Activated CD4-positive, alpha-beta memory T cell treated with anti-CD3 and anti-CD28 coated beads, Interleukin-2, amount 10 ng/mL, durations not matched to agents 7 days and 5 days (primary cell): ENCODE data around the gene KLHL26. TPM values are rescaled to one million over a fixed set of nuclear protein-coding genes. Genes with fewer than 3 reads are reported as not detected.
"Not testable (repeated sequence)": the region's sequence is repeated elsewhere in the genome, so short reads cannot be mapped to it uniquely, and the experiment has no call there.

Experiments
- CTCF ChIA-PET: fragments of 350-600 bp; sonication (Branson Sonifier 250); formaldehyde crosslinking; loops from one replicate; lab custom pipeline; 2021; ENCODE audit warnings: antibody characterized with exemption, inconsistent platforms; lab: Charles Lee
- POLR2A ChIA-PET: fragments of 350-600 bp; sonication (Branson Sonifier 250); formaldehyde crosslinking; loops from one replicate; lab custom pipeline; 2021; ENCODE audit warnings: antibody characterized with exemption; lab: Charles Lee
- DNase-seq: peaks from one replicate; pipeline ENCODE4 v3.0.0-alpha.2; 2020
- H3K27ac Mint-ChIP-seq: one replicate; pipeline ENCODE4 v1.8.0; 2021; ENCODE audit warnings: mild to moderate bottlenecking, mixed read lengths
- H3K27me3 Mint-ChIP-seq: one replicate; pipeline ENCODE4 v1.8.0; 2021; ENCODE audit warnings: mixed read lengths
- H3K36me3 Mint-ChIP-seq: one replicate; pipeline ENCODE4 v1.8.0; 2021; ENCODE audit warnings: low read depth, mixed read lengths
- H3K4me1 Mint-ChIP-seq: one replicate; pipeline ENCODE4 v1.8.0; 2021; ENCODE audit warnings: mixed read lengths
- H3K4me3 Mint-ChIP-seq: one replicate; pipeline ENCODE4 v1.8.0; 2021; ENCODE audit warnings: mild to moderate bottlenecking, mixed read lengths
- H3K9me3 Mint-ChIP-seq: one replicate; pipeline ENCODE4 v1.8.0; 2021; ENCODE audit warnings: mixed read lengths
- total RNA-seq, 2 experiments: library from RNA; stranded (reverse); gene quantifications; one replicate each; pipeline ENCODE4 v1.2.3, GENCODE V29; 2021

KLHL26 gene
- total RNA-seq, 2 experiments from 2014 or later, result 10.8 to 11.0 TPM

DNA sequence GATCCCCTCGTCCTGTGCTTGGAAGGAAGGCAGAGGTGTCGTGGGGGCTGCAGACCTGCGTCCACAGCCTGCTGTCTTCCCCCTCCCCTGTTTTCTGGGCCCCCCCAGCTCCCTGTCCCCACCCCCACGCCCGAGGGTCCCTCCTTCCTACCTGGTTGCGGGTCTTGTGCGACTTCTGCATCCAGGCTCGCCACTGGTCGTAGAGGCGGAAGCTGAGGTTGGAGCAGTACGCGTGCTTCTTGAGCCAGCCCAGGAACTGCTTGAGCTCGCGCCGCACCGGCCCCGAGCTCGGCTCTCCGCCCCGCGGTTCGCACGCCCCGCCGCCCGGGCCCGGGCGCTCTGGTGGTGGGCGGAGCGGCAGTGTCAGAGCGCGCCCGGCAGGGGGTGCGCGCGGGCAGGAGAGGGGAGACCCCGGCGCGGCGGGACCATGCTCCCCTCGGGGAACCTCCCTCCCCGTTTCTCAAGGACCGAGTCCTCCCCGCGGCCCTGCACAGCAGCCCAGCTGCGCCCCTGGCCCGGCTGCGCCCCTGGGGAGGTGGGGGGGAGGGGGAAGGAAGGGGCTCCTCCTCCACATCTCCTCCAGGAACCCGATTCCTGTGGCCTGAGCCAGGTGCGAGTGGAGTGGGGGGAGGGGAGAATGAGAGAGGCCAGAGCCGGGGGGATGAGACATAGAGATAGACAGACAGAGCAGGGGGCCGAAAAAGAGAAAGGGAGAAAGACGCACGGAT, 42.6 kb upstream of the KLHL26 start:
- no peaks in the 10 kb centered on the region for H3K9me3 Mint-ChIP-seq

DNA sequence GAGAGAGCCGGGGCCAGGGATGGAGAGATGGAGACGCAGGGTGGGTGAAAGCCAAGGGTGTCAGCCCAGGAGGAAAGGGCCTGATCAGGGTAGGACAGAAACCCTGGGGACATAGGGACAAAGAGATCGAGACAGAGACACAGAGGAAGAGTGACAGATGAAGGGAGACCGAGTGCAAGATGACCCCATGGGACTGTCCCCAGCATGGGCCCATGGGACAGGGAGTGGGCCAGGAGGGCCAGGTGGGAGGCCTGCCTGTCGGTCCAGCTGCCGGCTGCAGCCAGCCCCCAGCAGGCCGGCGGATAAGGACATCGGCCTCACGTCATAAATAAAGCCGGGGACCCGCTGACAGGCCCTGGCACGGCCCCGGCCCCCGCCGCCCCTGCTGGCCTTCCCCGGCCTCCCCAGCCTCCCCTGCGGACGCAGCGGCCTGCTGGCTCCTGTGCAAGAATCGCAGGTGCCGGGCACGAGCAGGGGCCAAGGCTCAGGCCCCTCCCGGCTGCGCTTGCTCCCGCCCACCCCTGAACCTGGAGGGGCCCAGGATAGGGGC, 41.9 kb upstream of the KLHL26 start:
- Mint-ChIP-seq H3K9me3 (no peaks in the 10 kb centered on the region), H3K4me3 (no peak overlapping the region), H3K4me1 (peaks cover 21% of the 10 kb centered on the region), H3K27me3 (peaks cover 7% of the 10 kb centered on the region), H3K36me3 (peaks cover 10% of the 10 kb centered on the region), H3K27ac (no peak overlapping the region)
- CTCF ChIA-PET, result interaction anchor here (0.6 to 2.1 kb wide), 5 partner anchors 56 to 324 kb away, joined by 3 to 14 read pairs (median 5); partner anchors contain the start of genes COPE and DDX49
- POLR2A ChIA-PET, result no interaction called here
- DNase-seq, result no peak

More for the DNA sequence above, 42.6 kb upstream of the KLHL26 start:
- H3K27ac Mint-ChIP-seq, result no peak overlapping the region
- no peak overlapping the region for H3K4me3 Mint-ChIP-seq
- peaks cover 14% of the 10 kb centered on the region for H3K36me3 Mint-ChIP-seq
- ChIA-PET POLR2A (interaction anchor here (0.8 to 4.0 kb wide), 4 partner anchors 9 to 73 kb away, joined by 3 to 15 read pairs (median 4); partner anchors contain the start of gene UBA52), CTCF (interaction anchor here (0.6 to 2.1 kb wide), 15 partner anchors 9 to 325 kb away, joined by 3 to 14 read pairs (median 4); partner anchors contain the start of genes COPE, DDX49, ELL and KXD1)
- DNase-seq, result peak; percentile 69
- peaks cover 7% of the 10 kb centered on the region for H3K27me3 Mint-ChIP-seq
- H3K4me1 Mint-ChIP-seq, result peaks cover 25% of the 10 kb centered on the region

- ChIA-PET CTCF (interaction anchor here (0.6 kb wide), 2 partner anchors 57 to 248 kb away, joined by 3 to 6 read pairs; no protein-coding TSS in a partner anchor), POLR2A (no interaction called here)
- Mint-ChIP-seq H3K36me3 (peaks cover 7% of the 10 kb centered on the region), H3K27ac (no peak overlapping the region), H3K27me3 (peaks cover 7% of the 10 kb centered on the region), H3K9me3 (no peaks in the 10 kb centered on the region), H3K4me3 (no peak overlapping the region), H3K4me1 (peaks cover 17% of the 10 kb centered on the region)
- DNase-seq, result no peak
Measured at GRCh38 chr19:18595475-18595874, 41.4 kb upstream of the KLHL26 start.

DNA sequence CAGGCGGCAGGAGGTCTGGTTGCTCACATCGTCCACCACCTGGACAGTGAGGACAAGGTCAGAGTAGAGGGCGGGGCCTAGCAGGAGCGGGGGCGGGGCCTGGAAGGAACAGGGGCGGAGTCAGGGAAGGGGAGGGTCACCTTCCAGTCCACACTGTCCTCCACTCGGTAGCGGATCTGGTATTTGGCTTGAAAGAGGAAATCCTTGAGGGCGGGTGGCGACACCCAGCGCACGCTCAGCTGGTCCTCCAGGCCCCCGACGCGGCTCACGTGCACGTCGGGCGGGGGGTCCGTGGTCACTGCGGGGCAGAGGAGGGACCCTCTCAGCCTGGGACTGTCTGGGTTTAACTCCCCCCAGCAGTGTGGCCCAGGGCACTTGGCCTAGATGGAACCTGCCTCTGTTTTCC, 40.1 kb upstream of the KLHL26 start:
- ChIA-PET POLR2A (interaction anchor here (1.4 kb wide), 1 partner anchor 11 kb away, joined by 5 read pairs; no protein-coding TSS in a partner anchor), CTCF (no interaction called here)
- Mint-ChIP-seq H3K27ac (no peak overlapping the region), H3K27me3 (peaks cover 9% of the 10 kb centered on the region), H3K4me1 (peaks cover 12% of the 10 kb centered on the region), H3K36me3 (no peaks in the 10 kb centered on the region), H3K9me3 (no peaks in the 10 kb centered on the region), H3K4me3 (no peak overlapping the region)
- DNase-seq, result no peak

GRCh38 chr19:18597809-18598660, 38.8 kb upstream of the KLHL26 start:
- no peak overlapping the region for H3K4me3 Mint-ChIP-seq
- CTCF ChIA-PET, result no interaction called here
- no peak for DNase-seq
- POLR2A ChIA-PET, result no interaction called here
- no peaks in the 10 kb centered on the region for H3K9me3 Mint-ChIP-seq
- H3K27me3 Mint-ChIP-seq, result peaks cover 19% of the 10 kb centered on the region
- peaks cover 12% of the 10 kb centered on the region for H3K4me1 Mint-ChIP-seq
- H3K36me3 Mint-ChIP-seq, result no peaks in the 10 kb centered on the region
- H3K27ac Mint-ChIP-seq, result no peak overlapping the region

DNA sequence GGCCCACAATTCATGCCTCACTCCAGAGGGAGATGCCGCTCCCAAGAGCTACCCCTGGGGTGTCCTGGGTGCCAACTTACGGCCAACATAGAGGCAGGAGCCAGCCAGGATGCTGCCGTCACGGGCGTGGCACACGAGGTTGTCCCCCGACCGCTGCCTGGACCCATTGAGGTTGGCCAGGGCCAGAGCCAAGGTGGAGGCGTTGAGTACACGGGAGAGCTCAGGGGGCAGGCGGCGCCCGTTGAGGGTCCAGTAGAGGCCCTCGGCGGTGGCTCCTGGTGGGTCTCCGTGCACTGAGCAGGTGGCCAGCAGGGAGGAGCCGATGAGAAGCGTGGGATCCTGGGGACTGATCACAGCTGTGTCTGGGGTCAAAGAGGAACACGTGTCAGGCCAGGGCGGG, 37.3 kb upstream of the KLHL26 start:
- no peak for DNase-seq
- POLR2A ChIA-PET, result no interaction called here
- peaks cover 9% of the 10 kb centered on the region for H3K4me1 Mint-ChIP-seq
- H3K27me3 Mint-ChIP-seq, result peaks cover 28% of the 10 kb centered on the region
- H3K4me3 Mint-ChIP-seq, result no peak overlapping the region
- no peaks in the 10 kb centered on the region for H3K36me3 Mint-ChIP-seq
- H3K27ac Mint-ChIP-seq, result no peak overlapping the region
- no peaks in the 10 kb centered on the region for H3K9me3 Mint-ChIP-seq
- CTCF ChIA-PET, result no interaction called here

- H3K4me1 Mint-ChIP-seq, DNase-seq, POLR2A ChIA-PET, H3K36me3 Mint-ChIP-seq, H3K9me3 Mint-ChIP-seq, H3K27ac Mint-ChIP-seq, H3K4me3 Mint-ChIP-seq: not testable (repeated sequence)
- CTCF ChIA-PET, result interaction anchor here (2.7 kb wide), 1 partner anchor 12 kb away, joined by 9 read pairs; the partner anchor contains the start of gene REX1BD
- H3K27me3 Mint-ChIP-seq, result peaks cover 36% of the 10 kb centered on the region
Measured at GRCh38 chr19:18600692-18601397, 36.0 kb upstream of the KLHL26 start.

DNA sequence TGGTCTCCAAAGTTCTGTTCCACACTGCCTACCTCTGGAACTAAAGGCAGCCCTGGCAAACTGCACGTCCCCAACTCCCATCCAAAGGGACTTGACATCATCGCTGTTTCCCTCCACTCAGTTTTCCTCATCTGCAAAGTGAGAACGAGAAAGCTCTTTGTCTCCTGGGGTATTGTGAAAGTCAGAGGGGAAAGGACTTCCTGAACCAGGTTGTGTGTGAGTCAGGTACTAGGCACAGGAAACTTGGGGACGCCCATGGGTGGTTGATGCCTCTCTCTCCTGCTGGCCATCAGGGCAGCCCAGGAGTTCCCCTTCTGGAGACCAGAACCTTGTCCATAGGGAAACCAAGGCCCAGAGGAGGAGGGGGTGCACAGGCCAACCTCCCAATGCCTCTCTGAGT, 35.0 kb upstream of the KLHL26 start:
- Mint-ChIP-seq H3K36me3 (no peaks in the 10 kb centered on the region), H3K27ac (no peak overlapping the region), H3K4me1 (peaks cover 3% of the 10 kb centered on the region), H3K9me3 (no peaks in the 10 kb centered on the region), H3K4me3 (no peak overlapping the region), H3K27me3 (peaks cover 33% of the 10 kb centered on the region)
- ChIA-PET CTCF (interaction anchor here (2.7 kb wide), 1 partner anchor 13 kb away, joined by 9 read pairs; the partner anchor contains the start of gene REX1BD), POLR2A (no interaction called here)
- DNase-seq, result no peak

DNA sequence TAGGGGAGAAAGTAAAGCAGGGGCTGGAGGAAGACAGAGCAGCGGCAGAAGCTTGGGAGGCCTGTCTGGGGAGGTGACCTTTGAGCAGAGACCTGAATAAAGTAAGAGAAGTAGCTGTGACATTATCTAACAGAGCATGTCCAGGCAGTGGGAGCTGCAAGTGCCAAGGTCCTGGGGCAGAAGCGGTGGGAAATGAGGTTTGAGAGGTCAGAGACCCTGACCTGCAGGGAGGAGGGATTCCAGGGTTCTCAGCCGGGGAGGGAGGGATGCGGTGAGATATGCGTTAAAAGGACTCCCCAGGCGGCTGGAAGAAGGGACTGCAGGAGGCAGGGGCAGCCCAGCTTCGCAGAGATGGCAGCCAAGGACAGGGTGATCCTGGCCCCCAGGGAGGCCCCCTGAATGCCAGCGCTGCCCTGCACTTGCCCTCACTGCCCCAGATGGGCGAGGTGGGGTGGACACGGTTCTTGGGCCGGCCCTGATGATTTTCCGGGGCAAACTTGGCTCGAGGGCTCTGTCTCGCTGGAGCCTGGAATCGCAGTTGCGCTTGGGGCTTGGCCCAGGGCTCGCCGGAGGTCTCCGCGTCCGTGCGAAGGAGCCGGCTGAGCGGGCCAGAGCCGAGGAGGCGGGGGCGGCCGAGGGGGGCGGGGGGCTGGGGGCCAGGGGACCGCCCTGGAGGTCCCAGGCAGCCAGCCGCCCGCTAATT, 33.4 kb upstream of the KLHL26 start:
- Mint-ChIP-seq H3K4me3 (no peak overlapping the region), H3K27ac (no peak overlapping the region), H3K4me1 (peaks cover 3% of the 10 kb centered on the region), H3K9me3 (no peaks in the 10 kb centered on the region), H3K27me3 (peaks cover 47% of the 10 kb centered on the region), H3K36me3 (no peaks in the 10 kb centered on the region)
- POLR2A ChIA-PET, result no interaction called here
- no peak for DNase-seq
- CTCF ChIA-PET, result interaction anchor here (1.0 to 2.7 kb wide), 2 partner anchors 9 to 15 kb away, joined by 4 to 9 read pairs; partner anchors contain the start of gene REX1BD

- Mint-ChIP-seq H3K9me3 (no peaks in the 10 kb centered on the region), H3K4me3 (no peak overlapping the region), H3K4me1 (peaks cover 3% of the 10 kb centered on the region), H3K27ac (no peak overlapping the region), H3K36me3 (no peaks in the 10 kb centered on the region), H3K27me3 (peaks cover 55% of the 10 kb centered on the region)
- POLR2A ChIA-PET, result no interaction called here
- CTCF ChIA-PET, result no interaction called here
- DNase-seq, result no peak
Measured at GRCh38 chr19:18603958-18604819, 32.6 kb upstream of the KLHL26 start.

DNA sequence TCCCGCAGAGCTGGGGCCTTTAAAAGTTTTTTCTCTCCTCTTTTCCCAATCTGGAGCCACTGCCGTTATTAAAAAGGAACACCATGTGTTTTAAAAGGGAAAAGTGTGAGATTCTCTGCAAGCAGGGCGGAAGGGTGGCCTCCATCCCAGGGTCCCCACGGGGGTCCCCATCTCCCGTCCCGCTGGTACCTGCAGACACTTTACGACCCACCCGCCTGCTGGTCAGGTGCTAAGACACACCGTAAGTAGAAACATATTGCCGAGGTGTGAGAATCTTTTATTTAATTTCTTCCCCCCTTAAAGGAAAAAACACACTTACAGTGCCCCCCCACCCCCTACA, 32.0 kb upstream of the KLHL26 start:
- CTCF ChIA-PET, result no interaction called here
- H3K27ac Mint-ChIP-seq, result no peak overlapping the region
- peaks cover 61% of the 10 kb centered on the region for H3K27me3 Mint-ChIP-seq
- POLR2A ChIA-PET, result no interaction called here
- H3K4me3 Mint-ChIP-seq, result no peak overlapping the region
- peaks cover 3% of the 10 kb centered on the region for H3K4me1 Mint-ChIP-seq
- no peaks in the 10 kb centered on the region for H3K36me3 Mint-ChIP-seq
- DNase-seq, result no peak
- no peaks in the 10 kb centered on the region for H3K9me3 Mint-ChIP-seq
